ENCODE measurements around the gene GCHFR. TPM values are rescaled to one million over a fixed set of nuclear protein-coding genes. Genes with fewer than 3 reads are reported as not detected.

GCHFR gene
- polyA plus RNA-seq, 1 donor from 2014 or later = 7.2 TPM

GRCh38 chr15:40773496-40773895, 9.6 kb downstream of the GCHFR start:
- Histone ChIP-seq H3F3A (ENCODE audit: insufficient read depth, low read length, poor library complexity, severe bottlenecking) (no peaks in the 10 kb centered on the region), H3K9me3 (ENCODE audit: low read length) (no peaks in the 10 kb centered on the region), H3K36me3 (ENCODE audit: insufficient read depth, low read length) (no peaks in the 10 kb centered on the region), H3K9me2 (ENCODE audit: insufficient read depth, low read length) (no peaks in the 10 kb centered on the region), H3K4me2 (ENCODE audit: low read length) (no peak overlapping the region), H3K27ac (ENCODE audit: low read length) (no peak overlapping the region), H3K9ac (ENCODE audit: low read length) (no peak overlapping the region), H3K27me3 (ENCODE audit: insufficient read depth, low read depth, low read length) (no peaks in the 10 kb centered on the region), H3K4me3 (ENCODE audit: low read length) (no peak overlapping the region), H4K20me1 (ENCODE audit: insufficient read depth) (no peaks in the 10 kb centered on the region), H3K79me2 (replicated peaks; ENCODE audit: insufficient read depth, low read length) (no peaks in the 10 kb centered on the region), H2AFZ (ENCODE audit: low read depth, low read length) (no peak overlapping the region)
- TF ChIP-seq EP300 (conservative IDR thresholded peaks at IDR 0.05; ENCODE audit: poor library complexity, severe bottlenecking) (no peak), MXI1 (conservative IDR thresholded peaks at IDR 0.05; ENCODE audit: poor library complexity, severe bottlenecking) (no peak), TAF1 (IDR thresholded peaks at IDR 0.05; ENCODE audit: low read depth) (no peak), CTCF (IDR thresholded peaks at IDR 0.05; ENCODE audit: poor library complexity, severe bottlenecking) (no peak), POLR2AphosphoS5 (IDR thresholded peaks at IDR 0.05) (no peak), REST (IDR thresholded peaks at IDR 0.05; ENCODE audit: borderline replicate concordance) (no peak), SMC3 (conservative IDR thresholded peaks at IDR 0.05; ENCODE audit: poor library complexity) (no peak), RAD21 (conservative IDR thresholded peaks at IDR 0.05) (no peak), EZH2 (IDR thresholded peaks at IDR 0.05; ENCODE audit: borderline replicate concordance, insufficient read depth, low read length, poor library complexity, severe bottlenecking) (no peak)

GRCh38 chr15:40773902-40774301, 10.0 kb downstream of the GCHFR start:
- H3K4me2 ChIP-seq (ENCODE audit: low read length) = no peak overlapping the region
- no peaks in the 10 kb centered on the region for H3K79me2 ChIP-seq (replicated peaks; ENCODE audit: insufficient read depth, low read length)
- H3K36me3 ChIP-seq (ENCODE audit: insufficient read depth, low read length) = no peaks in the 10 kb centered on the region
- no peaks in the 10 kb centered on the region for H3K27me3 ChIP-seq (ENCODE audit: insufficient read depth, low read depth, low read length)
- H3K9me3 ChIP-seq (ENCODE audit: low read length) = no peaks in the 10 kb centered on the region
- H2AFZ ChIP-seq (ENCODE audit: low read depth, low read length) = no peak overlapping the region
- TF ChIP-seq EP300 (conservative IDR thresholded peaks at IDR 0.05; ENCODE audit: poor library complexity, severe bottlenecking) (no peak), MXI1 (conservative IDR thresholded peaks at IDR 0.05; ENCODE audit: poor library complexity, severe bottlenecking) (no peak), CTCF (IDR thresholded peaks at IDR 0.05; ENCODE audit: poor library complexity, severe bottlenecking) (no peak), POLR2AphosphoS5 (IDR thresholded peaks at IDR 0.05) (no peak), SMC3 (conservative IDR thresholded peaks at IDR 0.05; ENCODE audit: poor library complexity) (no peak), REST (IDR thresholded peaks at IDR 0.05; ENCODE audit: borderline replicate concordance) (no peak), EZH2 (IDR thresholded peaks at IDR 0.05; ENCODE audit: borderline replicate concordance, insufficient read depth, low read length, poor library complexity, severe bottlenecking) (no peak), TAF1 (IDR thresholded peaks at IDR 0.05; ENCODE audit: low read depth) (no peak), RAD21 (conservative IDR thresholded peaks at IDR 0.05) (no peak)
- no peak overlapping the region for H3K27ac ChIP-seq (ENCODE audit: low read length)
- no peak overlapping the region for H3K4me3 ChIP-seq (ENCODE audit: low read length)
- H3K9me2 ChIP-seq (ENCODE audit: insufficient read depth, low read length) = no peaks in the 10 kb centered on the region
- H4K20me1 ChIP-seq (ENCODE audit: insufficient read depth) = no peaks in the 10 kb centered on the region
- no peaks in the 10 kb centered on the region for H3F3A ChIP-seq (ENCODE audit: insufficient read depth, low read length, poor library complexity, severe bottlenecking)
- H3K9ac ChIP-seq (ENCODE audit: low read length) = no peak overlapping the region

All from neural cell (in vitro differentiated cells).